Measurements from ENCODE around the gene CLDN10. TPM values are rescaled to one million over a fixed set of nuclear protein-coding genes. Genes with fewer than 3 reads are reported as not detected.

The CLDN10 gene
- total and polyA plus RNA-seq, 2 of the 8 experiments (the other 6 are each of a cell fraction or from before 2014, with no cell fraction given), result 41.2 to 43.6 TPM

- Histone ChIP-seq H3K56ac (replicated peaks; ENCODE audit: insufficient read length, low read depth, low read length) (no peak overlapping the region), H2AFZ (ENCODE audit: low read length) (0 out of 2 replicates have a peak overlapping the region, but pooled peaks have one; percentile 16), H2AK5ac (ENCODE audit: low read depth, low read length) (no peak overlapping the region), H4K20me1 (replicated peaks in 1 of 2; ENCODE audit: control insufficient read depth in 1 of 2, insufficient read depth in 2 of 2, low read length in 2 of 2) (no peaks in the 10 kb centered on the region), H3K4ac (replicated peaks; ENCODE audit: insufficient read length, low read depth, low read length) (no peak overlapping the region), H2BK12ac (ENCODE audit: low read depth, low read length) (no peak overlapping the region), H3K36me3 (ENCODE audit: control insufficient read depth in 2 of 4, insufficient read depth in 4 of 4, low read length in 3 of 4) (no peaks in the 10 kb centered on the region), H4K8ac (ENCODE audit: extremely low read depth, insufficient read depth, low read length) (no peak overlapping the region), H2BK15ac (ENCODE audit: low read length) (no peak overlapping the region), H3K23me2 (ENCODE audit: low read depth, low read length) (no peaks in the 10 kb centered on the region; the same call in 1 of the 2 replicates), H3K27ac (ENCODE audit: low read depth, low read length) (no peak overlapping the region), H3K27me3 (replicated peaks in 1 of 4; ENCODE audit: control insufficient read depth in 3 of 4, extremely low read depth in 1 of 4, insufficient read depth in 3 of 4, low read length in 3 of 4) (no peaks in the 10 kb centered on the region), H3K9me3 (ENCODE audit: insufficient read depth in 2 of 2, low read depth in 1 of 2, low read length in 1 of 2) (no peaks in the 10 kb centered on the region), H3K4me1 (replicated peaks in 1 of 4; ENCODE audit: control insufficient read depth in 3 of 4, insufficient read depth in 4 of 4, low read length in 3 of 4) (no peaks in the 10 kb centered on the region; a peak in 1 of 7 replicates), H2BK20ac (ENCODE audit: low read length) (no peak overlapping the region), H3K23ac (ENCODE audit: insufficient read length) (no peak overlapping the region), H3K4me3 (ENCODE audit: extremely low read depth in 1 of 4, insufficient read depth in 2 of 4, low read depth in 3 of 4, low read length in 4 of 4) (no peak overlapping the region), H3K18ac (ENCODE audit: extremely low read depth, low read length) (no peak overlapping the region), H4K5ac (ENCODE audit: insufficient read length, low read depth, low read length) (no peak overlapping the region), H2BK120ac (replicated peaks; ENCODE audit: low read depth, low read length) (no peak overlapping the region), H4K91ac (replicated peaks; ENCODE audit: insufficient read length, low read length) (no peak overlapping the region), H2BK5ac (ENCODE audit: low read depth, low read length) (no peak overlapping the region), H3K79me2 (ENCODE audit: control insufficient read depth in 1 of 2, insufficient read depth in 2 of 2, low read length in 2 of 2) (no peaks in the 10 kb centered on the region), H3K9ac (replicated peaks in 1 of 4; ENCODE audit: extremely low read depth in 1 of 4, low read depth in 3 of 4, low read length in 3 of 4) (no peak overlapping the region), H3K79me1 (ENCODE audit: low read depth, low read length) (no peaks in the 10 kb centered on the region), H3K14ac (ENCODE audit: insufficient read length) (no peak overlapping the region), H3K4me2 (ENCODE audit: insufficient read depth in 1 of 2, low read depth in 2 of 2, low read length in 2 of 2) (no peak overlapping the region)
- DNase-seq (ENCODE audit: low read depth in 1 of 2, low spot score in 2 of 2) (no peak), FAIRE-seq (no peak)
- ChIA-PET CTCF (ENCODE audit: partially characterized antibody) (interaction anchor here (0.5 to 2.1 kb wide), 3 partner anchors 11 to 1277 kb away, joined by 3 to 5 read pairs (median 3); no protein-coding TSS in a partner anchor), POLR2A (ENCODE audit: partially characterized antibody) (no interaction called here)
- WGBS, 2 experiments (ENCODE audit: extremely low coverage in 1 of 2, insufficient coverage in 1 of 2, insufficient read length in 1 of 2, insufficient replicate concordance in 2 of 2, low coverage in 1 of 2, low lambda C conversion rate in 2 of 2, missing lambda C conversion rate in 1 of 2), result 80% methylated on average over 3 of the region's 3 CpGs; no CpG with 5 or more reads in 1 of the 2 experiments
- no peak for TF ChIP-seq SUZ12 (IDR thresholded peaks at IDR 0.05; ENCODE audit: low read length)
- TF ChIP-seq SAP30 (IDR thresholded peaks at IDR 0.05; ENCODE audit: insufficient read depth, insufficient replicate concordance, low read length), result no peak
- TF ChIP-seq SP4 (IDR thresholded peaks at IDR 0.05; ENCODE audit: low read length), result no peak
Measured at GRCh38 chr13:95512424-95512823, 40.1 kb upstream of the CLDN10 start.
